Measurements from ENCODE around the gene PLOD1. TPM values are rescaled to one million over a fixed set of nuclear protein-coding genes. Genes with fewer than 3 reads are reported as not detected.

PLOD1 gene
- total and polyA plus RNA-seq, 2 of the 13 experiments (the other 11 are each of a cell fraction or from before 2014, with no cell fraction given), result 70.1 to 318 TPM

- TF ChIP-seq ZNF253 (CRISPR knock-in tag; IDR thresholded peaks at IDR 0.05; ENCODE audit: borderline replicate concordance), result no peak
- TF ChIP-seq KLF16 (CRISPR knock-in tag; IDR thresholded peaks at IDR 0.05), result no peak
- no peak for TF ChIP-seq ZNF207 (IDR thresholded peaks at IDR 0.05; ENCODE audit: borderline replicate concordance)
- no peak for TF ChIP-seq ARID2 (CRISPR knock-in tag; IDR thresholded peaks at IDR 0.05; ENCODE audit: borderline replicate concordance)
- no peak for TF ChIP-seq SMC3 (IDR thresholded peaks at IDR 0.05; ENCODE audit: low read length)
- TF ChIP-seq SRY (CRISPR knock-in tag; IDR thresholded peaks at IDR 0.05), result no peak
- TF ChIP-seq HNF4A (CRISPR knock-in tag; IDR thresholded peaks at IDR 0.05), result no peak
- no peak for TF ChIP-seq NPAS2 (CRISPR knock-in tag; IDR thresholded peaks at IDR 0.05; ENCODE audit: borderline replicate concordance)
- no peak for TF ChIP-seq ZNF20 (CRISPR knock-in tag; IDR thresholded peaks at IDR 0.05)
- TF ChIP-seq ZNF512B (CRISPR knock-in tag; IDR thresholded peaks at IDR 0.05; ENCODE audit: borderline replicate concordance), result no peak
- TF ChIP-seq ATM (IDR thresholded peaks at IDR 0.05; ENCODE audit: borderline replicate concordance), result no peak
- TF ChIP-seq HDAC6 (IDR thresholded peaks at IDR 0.05; ENCODE audit: low read depth, low read length), result no peak
- TF ChIP-seq ZEB1 (IDR thresholded peaks at IDR 0.05; ENCODE audit: insufficient replicate concordance, low read depth), result no peak
- TF ChIP-seq REL (CRISPR knock-in tag; conservative IDR thresholded peaks at IDR 0.05), result 0 out of 2 replicates have a peak, but pooled peaks have one; percentile 15
- no peak for TF ChIP-seq ZSCAN5A (CRISPR knock-in tag; IDR thresholded peaks at IDR 0.05; ENCODE audit: borderline replicate concordance)
- TF ChIP-seq TOPORS (CRISPR knock-in tag; IDR thresholded peaks at IDR 0.05), result no peak
- no peak for TF ChIP-seq ZBTB39 (CRISPR knock-in tag; IDR thresholded peaks at IDR 0.05)
- TF ChIP-seq HOMEZ (CRISPR knock-in tag; IDR thresholded peaks at IDR 0.05; ENCODE audit: low read depth), result no peak
- peak; percentile 1; the same call in 1 of the 2 replicates for TF ChIP-seq HDAC1 (CRISPR knock-in tag; IDR thresholded peaks at IDR 0.05)
- TF ChIP-seq ESRRA (CRISPR knock-in tag; IDR thresholded peaks at IDR 0.05; ENCODE audit: low read depth), result no peak
- no peak for TF ChIP-seq ZNF30 (CRISPR knock-in tag; IDR thresholded peaks at IDR 0.05)
- no peak for TF ChIP-seq FOXC1 (CRISPR knock-in tag; IDR thresholded peaks at IDR 0.05; ENCODE audit: borderline replicate concordance)
- TF ChIP-seq PRPF4 (IDR thresholded peaks at IDR 0.05; ENCODE audit: low read depth, low read length, poor library complexity, severe bottlenecking), result no peak
These were observed 518 bp downstream of the PLOD1 start (continued) for GRCh38 chr1:11935057-11935412.
